ENCODE data around the gene CFAP107.

- no peak for TF ChIP-seq CTCF (conservative IDR thresholded peaks at IDR 0.05; ENCODE audit: low read depth, low read length)
- TF ChIP-seq MAFK (IDR thresholded peaks at IDR 0.05; ENCODE audit: low read depth, low read length): no peak
- no peak for TF ChIP-seq MXI1 (IDR thresholded peaks at IDR 0.05; ENCODE audit: borderline replicate concordance, low read depth, low read length)
These were observed 29.4 kb downstream of the CFAP107 start for GRCh38 chr1:12775443-12775842.

Data from IMR-90 (cell line).